ENCODE data around the gene UBLCP1. TPM values are rescaled to one million over a fixed set of nuclear protein-coding genes. Genes with fewer than 3 reads are reported as not detected.
"Not testable (repeated sequence)": the region's sequence is repeated elsewhere in the genome, so short reads cannot be mapped to it uniquely, and the experiment has no call there.

The UBLCP1 gene
- total RNA-seq, 1 experiment from 2014 or later, result 8.9 TPM

- H2AFZ ChIP-seq (ENCODE audit: low read length), result peak overlapping the region; percentile 98
- TF ChIP-seq EZH2phosphoT487 (IDR thresholded peaks at IDR 0.05; ENCODE audit: borderline replicate concordance, low read length) (no peak), CTCF (conservative IDR thresholded peaks at IDR 0.05; ENCODE audit: low read depth, low read length) (no peak), EZH2 (IDR thresholded peaks at IDR 0.05; ENCODE audit: low read length, unreplicated experiment) (no peak)
- no TSS peak for BruUV-seq (replicated peaks)
- intact Hi-C loops (cut with micrococcal nuclease), result loop anchor here (5.0 kb wide), 2 partner anchors 85 to 105 kb away; no protein-coding TSS in a partner anchor
- H3F3A ChIP-seq (ENCODE audit: low read length, unreplicated experiment), result no peaks in the 10 kb centered on the region
- no peaks in the 10 kb centered on the region for H3K36me3 ChIP-seq (ENCODE audit: low read depth, low read length)
- peak overlapping the region; percentile 95 for H3K4me3 ChIP-seq (ENCODE audit: low read length)
- peaks cover 28% of the 10 kb centered on the region for H3K79me2 ChIP-seq (ENCODE audit: low read length)
- DNase-seq (peak; percentile 53), ATAC-seq (peak; percentile 44)
- no peaks in the 10 kb centered on the region for H3K9me2 ChIP-seq (replicated peaks; ENCODE audit: low read length)
- H3K27me3 ChIP-seq (ENCODE audit: low read length), result no peaks in the 10 kb centered on the region
- CTCF ChIA-PET, result no interaction called here
- H3K4me1 ChIP-seq (ENCODE audit: insufficient read depth, low read length), result peaks cover 15% of the 10 kb centered on the region
- peak overlapping the region; percentile 98 for H3K9ac ChIP-seq (ENCODE audit: low read length)
- no peaks in the 10 kb centered on the region for H3K9me3 ChIP-seq (ENCODE audit: low read length)
- peak overlapping the region; percentile 94 for H3K4me2 ChIP-seq (ENCODE audit: low read length)
- H3K27ac ChIP-seq (ENCODE audit: low read length), result peak overlapping the region; percentile 97
- H4K20me1 ChIP-seq (ENCODE audit: low read length), result no peaks in the 10 kb centered on the region
- POLR2A ChIA-PET (ENCODE audit: unreplicated experiment), result interaction anchor here (0.8 kb wide), 1 partner anchor 22 kb away, joined by 4 read pairs; no protein-coding TSS in a partner anchor
These were observed 625 bp upstream of the UBLCP1 start for GRCh38 chr5:159262472-159262858.

- Histone ChIP-seq H2AFZ (ENCODE audit: low read length) (peak overlapping the region; percentile 98), H3K9me3 (ENCODE audit: low read length) (no peaks in the 10 kb centered on the region), H3K9me2 (replicated peaks; ENCODE audit: low read length) (no peaks in the 10 kb centered on the region), H3K27ac (ENCODE audit: low read length) (peak overlapping the region; percentile 97), H3K4me1 (ENCODE audit: insufficient read depth, low read length) (peaks cover 15% of the 10 kb centered on the region), H3K4me3 (ENCODE audit: low read length) (peak overlapping the region; percentile 95), H3K36me3 (ENCODE audit: low read depth, low read length) (no peaks in the 10 kb centered on the region), H3K4me2 (ENCODE audit: low read length) (peak overlapping the region; percentile 94), H3K27me3 (ENCODE audit: low read length) (no peaks in the 10 kb centered on the region), H3K79me2 (ENCODE audit: low read length) (peaks cover 28% of the 10 kb centered on the region), H4K20me1 (ENCODE audit: low read length) (no peaks in the 10 kb centered on the region), H3F3A (ENCODE audit: low read length, unreplicated experiment) (no peaks in the 10 kb centered on the region), H3K9ac (ENCODE audit: low read length) (peak overlapping the region; percentile 98)
- ChIA-PET POLR2A (ENCODE audit: unreplicated experiment) (no interaction called here), CTCF (no interaction called here)
- BruUV-seq (replicated peaks), result no TSS peak
- no peak for DNase-seq
- no peak for TF ChIP-seq CTCF (conservative IDR thresholded peaks at IDR 0.05; ENCODE audit: low read depth, low read length)
- TF ChIP-seq EZH2phosphoT487 (IDR thresholded peaks at IDR 0.05; ENCODE audit: borderline replicate concordance, low read length), result no peak
- TF ChIP-seq EZH2 (IDR thresholded peaks at IDR 0.05; ENCODE audit: low read length, unreplicated experiment), result no peak
- peak; percentile 18 for ATAC-seq
- intact Hi-C loops (cut with micrococcal nuclease), result loop anchor here (1.0 to 5.0 kb wide), 3 partner anchors 56 to 106 kb away; no protein-coding TSS in a partner anchor
These were observed 447 bp downstream of the UBLCP1 start for GRCh38 chr5:159263569-159263905.

DNA sequence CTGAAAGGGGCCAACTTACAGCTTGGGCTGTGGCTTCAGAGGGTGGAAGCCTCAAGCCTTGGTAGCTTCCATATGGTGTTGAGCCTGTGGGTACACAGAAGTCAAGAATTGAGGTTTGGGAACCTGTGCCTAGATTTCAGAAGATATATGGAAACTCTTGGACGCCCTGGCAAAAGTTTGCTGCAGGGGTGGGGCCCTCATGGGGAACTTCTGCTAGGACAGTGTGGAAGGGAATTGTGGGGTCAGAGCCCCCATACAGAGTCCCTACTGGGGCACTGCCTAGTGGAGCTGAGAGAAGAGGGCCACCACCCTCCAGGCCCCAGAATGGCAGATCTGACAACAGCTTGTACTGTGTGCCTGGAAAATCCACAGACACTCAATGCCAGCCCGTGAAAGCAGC is 3.7 kb downstream of the UBLCP1 start:
- peaks cover 28% of the 10 kb centered on the region for H3K79me2 ChIP-seq (ENCODE audit: low read length)
- ATAC-seq; POLR2A ChIA-PET (ENCODE audit: unreplicated experiment); H3K9me2 ChIP-seq (replicated peaks; ENCODE audit: low read length); H3K9ac ChIP-seq (ENCODE audit: low read length); H3K9me3 ChIP-seq (ENCODE audit: low read length); intact Hi-C loops (cut with micrococcal nuclease); H2AFZ ChIP-seq (ENCODE audit: low read length); H3K4me2 ChIP-seq (ENCODE audit: low read length); CTCF ChIA-PET; H3K4me3 ChIP-seq (ENCODE audit: low read length); H4K20me1 ChIP-seq (ENCODE audit: low read length); H3K27me3 ChIP-seq (ENCODE audit: low read length); H3K27ac ChIP-seq (ENCODE audit: low read length); H3K36me3 ChIP-seq (ENCODE audit: low read depth, low read length); DNase-seq; BruUV-seq (replicated peaks); H3F3A ChIP-seq (ENCODE audit: low read length, unreplicated experiment): not testable (repeated sequence)
- H3K4me1 ChIP-seq (ENCODE audit: insufficient read depth, low read length), result peaks cover 15% of the 10 kb centered on the region
